HK-2 (cell line): ENCODE data around the gene GLP2R.
A peak's percentile ranks its signal among the peaks of the same experiment; 100 is the strongest.

Source experiments
- DNase-seq: peaks from one replicate; pipeline ENCODE4 v3.0.0-alpha.2; 2018; ENCODE audit not compliant: unreplicated experiment

GLP2R gene

GRCh38 chr17:9813166-9813565, 12.6 kb upstream of the GLP2R start:
- DNase-seq, result no peak

- no peak for DNase-seq
Observed at GRCh38 chr17:9814337-9814945, 11.3 kb upstream of the GLP2R start.

- no peak for DNase-seq
Observed at GRCh38 chr17:9816472-9816871, 9.3 kb upstream of the GLP2R start.

GRCh38 chr17:9817086-9817485, 8.6 kb upstream of the GLP2R start:
- no peak for DNase-seq

GRCh38 chr17:9818760-9819159, 7.0 kb upstream of the GLP2R start:
- no peak for DNase-seq

GRCh38 chr17:9820448-9820847, 5.3 kb upstream of the GLP2R start:
- no peak for DNase-seq

- DNase-seq, result no peak
Observed at GRCh38 chr17:9821921-9822320, 3.8 kb upstream of the GLP2R start, which contains the start of gene GSG1L2. TSS of gene GSG1L2 (minus strand) at chr17:9822079. CDS start at chr17:9822071, 8 bp downstream.

- DNase-seq, result no peak
Observed at GRCh38 chr17:9824094-9824493, 1.6 kb upstream of the GLP2R start.

- no peak for DNase-seq
Observed at GRCh38 chr17:9824797-9825338, 856 bp upstream of the GLP2R start.

- no peak for DNase-seq
Observed at GRCh38 chr17:9828296-9829295, 2.9 kb downstream of the GLP2R start.

- DNase-seq, result no peak
Observed at GRCh38 chr17:9829343-9829742, 3.6 kb downstream of the GLP2R start.

GRCh38 chr17:9830711-9831110, 5.0 kb downstream of the GLP2R start:
- no peak for DNase-seq

GRCh38 chr17:9833922-9834321, 8.2 kb downstream of the GLP2R start:
- DNase-seq, result no peak

GRCh38 chr17:9837551-9838471, 12.1 kb downstream of the GLP2R start:
- no peak for DNase-seq

- peak; percentile 28 for DNase-seq
Observed at GRCh38 chr17:9839433-9839832, 13.7 kb downstream of the GLP2R start.

GRCh38 chr17:9842057-9842758, 16.5 kb downstream of the GLP2R start:
- DNase-seq, result no peak

- no peak for DNase-seq
Observed at GRCh38 chr17:9843152-9844010, 17.7 kb downstream of the GLP2R start.

GRCh38 chr17:9844153-9844552, 18.4 kb downstream of the GLP2R start:
- DNase-seq, result no peak

GRCh38 chr17:9845306-9845705, 19.6 kb downstream of the GLP2R start:
- DNase-seq, result no peak

GRCh38 chr17:9850151-9850550, 24.4 kb downstream of the GLP2R start:
- no peak for DNase-seq
